ENCODE measurements around the gene USP37.

Gene USP37

GRCh38 chr2:218430721-218431120 lies 137.4 kb downstream of the USP37 start:
- DNase-seq (ENCODE audit: low read depth in 1 of 2, low spot score in 1 of 2) = no peak
- in situ Hi-C loops (cut with HindIII; ENCODE audit: low pct_unique_long_range_greater_than_20kb, low sequenced_read_pairs) = no loop called here
- TF ChIP-seq JUND (IDR thresholded peaks at IDR 0.05; ENCODE audit: low read depth) = no peak

- in situ Hi-C loops (cut with HindIII; ENCODE audit: low pct_unique_long_range_greater_than_20kb, low sequenced_read_pairs) = no loop called here
- no peak for DNase-seq (ENCODE audit: low read depth in 1 of 2, low spot score in 1 of 2)
- no peak for TF ChIP-seq JUND (IDR thresholded peaks at IDR 0.05; ENCODE audit: low read depth)
Observed at GRCh38 chr2:218429911-218430692, 138.0 kb downstream of the USP37 start.

GRCh38 chr2:218428846-218429558 lies 139.1 kb downstream of the USP37 start:
- in situ Hi-C loops (cut with HindIII; ENCODE audit: low pct_unique_long_range_greater_than_20kb, low sequenced_read_pairs) = no loop called here
- TF ChIP-seq JUND (IDR thresholded peaks at IDR 0.05; ENCODE audit: low read depth) = no peak

GRCh38 chr2:218427741-218428140 lies 140.4 kb downstream of the USP37 start:
- DNase-seq (ENCODE audit: low read depth in 1 of 2, low spot score in 1 of 2) = peak in 1 of 2 experiments; percentile 5
- TF ChIP-seq JUND (IDR thresholded peaks at IDR 0.05; ENCODE audit: low read depth) = no peak
- in situ Hi-C loops (cut with HindIII; ENCODE audit: low pct_unique_long_range_greater_than_20kb, low sequenced_read_pairs) = no loop called here

More at GRCh38 chr2:218428846-218429558, 139.1 kb downstream of the USP37 start:
- no peak for DNase-seq (ENCODE audit: low read depth in 1 of 2, low spot score in 1 of 2)

GRCh38 chr2:218425531-218425930 lies 142.6 kb downstream of the USP37 start:
- TF ChIP-seq JUND (IDR thresholded peaks at IDR 0.05; ENCODE audit: low read depth) = no peak
- no peak for DNase-seq (ENCODE audit: low read depth in 1 of 2, low spot score in 1 of 2)
- in situ Hi-C loops (cut with HindIII; ENCODE audit: low pct_unique_long_range_greater_than_20kb, low sequenced_read_pairs) = no loop called here

GRCh38 chr2:218423584-218423983 lies 144.6 kb downstream of the USP37 start:
- no peak for DNase-seq (ENCODE audit: low read depth in 1 of 2, low spot score in 1 of 2)
- in situ Hi-C loops (cut with HindIII; ENCODE audit: low pct_unique_long_range_greater_than_20kb, low sequenced_read_pairs) = no loop called here
- no peak for TF ChIP-seq JUND (IDR thresholded peaks at IDR 0.05; ENCODE audit: low read depth)

- no peak for TF ChIP-seq JUND (IDR thresholded peaks at IDR 0.05; ENCODE audit: low read depth)
- in situ Hi-C loops (cut with HindIII; ENCODE audit: low pct_unique_long_range_greater_than_20kb, low sequenced_read_pairs) = no loop called here
- no peak for DNase-seq (ENCODE audit: low read depth in 1 of 2, low spot score in 1 of 2)
Observed at GRCh38 chr2:218422403-218423086, 145.6 kb downstream of the USP37 start.

GRCh38 chr2:218421027-218421426 lies 147.1 kb downstream of the USP37 start:
- in situ Hi-C loops (cut with HindIII; ENCODE audit: low pct_unique_long_range_greater_than_20kb, low sequenced_read_pairs) = no loop called here
- no peak for TF ChIP-seq JUND (IDR thresholded peaks at IDR 0.05; ENCODE audit: low read depth)
- no peak for DNase-seq (ENCODE audit: low read depth in 1 of 2, low spot score in 1 of 2)

GRCh38 chr2:218419630-218420216 lies 148.4 kb downstream of the USP37 start:
- DNase-seq (ENCODE audit: low read depth in 1 of 2, low spot score in 1 of 2) = no peak
- in situ Hi-C loops (cut with HindIII; ENCODE audit: low pct_unique_long_range_greater_than_20kb, low sequenced_read_pairs) = no loop called here

GRCh38 chr2:218418717-218419458 lies 149.3 kb downstream of the USP37 start, which contains the start of gene VIL1:
Gene VIL1, plus strand, starts transcription at chr2:218419123. Its CDS starts 4,656 bp downstream, at chr2:218423779.
- no peak for DNase-seq (ENCODE audit: low read depth in 1 of 2, low spot score in 1 of 2)
- no peak for TF ChIP-seq JUND (IDR thresholded peaks at IDR 0.05; ENCODE audit: low read depth)
- in situ Hi-C loops (cut with HindIII; ENCODE audit: low pct_unique_long_range_greater_than_20kb, low sequenced_read_pairs) = no loop called here

More at GRCh38 chr2:218419630-218420216, 148.4 kb downstream of the USP37 start:
- no peak for TF ChIP-seq JUND (IDR thresholded peaks at IDR 0.05; ENCODE audit: low read depth)

- DNase-seq (ENCODE audit: low read depth in 1 of 2, low spot score in 1 of 2) = no peak
- in situ Hi-C loops (cut with HindIII; ENCODE audit: low pct_unique_long_range_greater_than_20kb, low sequenced_read_pairs) = no loop called here
- TF ChIP-seq JUND (IDR thresholded peaks at IDR 0.05; ENCODE audit: low read depth) = no peak
Observed at GRCh38 chr2:218418321-218418716, 149.8 kb downstream of the USP37 start.

- in situ Hi-C loops (cut with HindIII; ENCODE audit: low pct_unique_long_range_greater_than_20kb, low sequenced_read_pairs) = no loop called here
- no peak for TF ChIP-seq JUND (IDR thresholded peaks at IDR 0.05; ENCODE audit: low read depth)
- no peak for DNase-seq (ENCODE audit: low read depth in 1 of 2, low spot score in 1 of 2)
Observed at GRCh38 chr2:218407717-218408116, 160.4 kb downstream of the USP37 start.
